NCI-H226 (cell line): ENCODE data around the gene BCL2L13.
"Not testable (repeated sequence)": the region's sequence is repeated elsewhere in the genome, so short reads cannot be mapped to it uniquely, and the experiment has no call there.

Source experiments
- DNase-seq: peaks from one replicate; pipeline ENCODE4 v3.0.0-alpha.2; 2015

BCL2L13 gene

DNA sequence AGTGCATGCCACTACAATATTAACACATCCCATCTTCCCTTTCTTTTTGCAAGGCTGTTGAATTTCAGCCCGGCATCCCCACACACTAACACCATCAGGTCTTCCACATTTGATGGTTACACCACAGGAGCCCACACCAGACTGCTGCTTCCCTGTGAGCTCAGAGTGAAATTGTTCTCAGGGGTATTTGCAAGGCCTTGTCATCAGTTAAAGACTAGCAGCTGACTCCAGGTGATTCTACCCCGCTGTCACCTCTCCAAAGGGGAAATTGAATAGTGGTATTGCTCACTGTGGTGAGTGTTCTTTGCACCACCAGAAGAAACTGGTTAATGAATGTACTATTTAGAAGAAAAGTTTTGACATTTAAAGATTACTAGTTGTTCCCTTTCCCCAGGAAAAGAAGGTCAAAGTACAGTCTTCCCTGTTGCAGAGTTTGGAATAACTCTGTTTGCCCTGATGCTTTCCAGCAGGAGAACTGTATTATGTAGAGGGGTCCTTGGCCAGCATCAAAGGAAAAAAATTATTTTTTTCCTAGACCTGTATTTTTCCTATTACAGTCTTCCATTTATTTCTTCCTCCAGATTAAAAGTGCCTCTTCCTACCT is 93.8 kb downstream of the BCL2L13 start:
- no peak for DNase-seq

DNA sequence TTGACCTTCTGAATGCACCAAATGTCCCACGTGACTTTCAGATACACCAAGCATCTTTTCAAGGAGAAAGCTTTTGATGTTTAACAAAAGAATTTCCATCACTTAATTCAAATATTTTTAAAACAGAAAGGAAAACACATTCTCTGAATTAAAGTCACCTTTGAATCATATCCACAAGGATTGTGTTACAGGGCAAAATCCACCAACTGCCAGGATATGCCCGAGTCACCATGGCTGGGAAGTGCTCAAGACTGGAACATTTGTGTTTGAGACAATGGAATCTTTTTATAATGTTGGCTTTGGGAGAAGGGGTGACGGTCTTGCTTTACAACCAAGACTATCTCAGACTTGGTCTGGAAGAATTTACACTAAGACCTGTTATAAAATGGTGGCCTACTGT is 94.9 kb downstream of the BCL2L13 start:
- no peak for DNase-seq

DNA sequence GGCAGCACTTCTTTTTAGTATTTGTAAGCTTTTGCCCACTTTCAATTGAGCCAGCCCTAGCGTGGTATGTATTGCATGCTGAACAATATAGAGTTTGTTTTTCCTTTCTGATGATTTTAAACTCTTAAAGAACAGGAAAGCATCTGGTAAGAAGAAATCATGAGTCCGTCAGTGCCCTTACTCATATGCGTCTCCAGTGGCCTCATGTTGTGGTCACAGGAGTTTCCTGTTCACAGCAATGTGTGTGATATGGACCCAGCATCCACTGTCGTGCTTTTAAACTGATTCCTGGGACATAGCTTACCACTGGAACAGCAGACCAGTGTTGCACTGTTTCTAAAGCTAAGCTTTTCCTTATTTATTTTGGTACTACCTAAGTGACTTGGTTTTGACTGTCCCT is 95.6 kb downstream of the BCL2L13 start:
- DNase-seq = no peak

DNA sequence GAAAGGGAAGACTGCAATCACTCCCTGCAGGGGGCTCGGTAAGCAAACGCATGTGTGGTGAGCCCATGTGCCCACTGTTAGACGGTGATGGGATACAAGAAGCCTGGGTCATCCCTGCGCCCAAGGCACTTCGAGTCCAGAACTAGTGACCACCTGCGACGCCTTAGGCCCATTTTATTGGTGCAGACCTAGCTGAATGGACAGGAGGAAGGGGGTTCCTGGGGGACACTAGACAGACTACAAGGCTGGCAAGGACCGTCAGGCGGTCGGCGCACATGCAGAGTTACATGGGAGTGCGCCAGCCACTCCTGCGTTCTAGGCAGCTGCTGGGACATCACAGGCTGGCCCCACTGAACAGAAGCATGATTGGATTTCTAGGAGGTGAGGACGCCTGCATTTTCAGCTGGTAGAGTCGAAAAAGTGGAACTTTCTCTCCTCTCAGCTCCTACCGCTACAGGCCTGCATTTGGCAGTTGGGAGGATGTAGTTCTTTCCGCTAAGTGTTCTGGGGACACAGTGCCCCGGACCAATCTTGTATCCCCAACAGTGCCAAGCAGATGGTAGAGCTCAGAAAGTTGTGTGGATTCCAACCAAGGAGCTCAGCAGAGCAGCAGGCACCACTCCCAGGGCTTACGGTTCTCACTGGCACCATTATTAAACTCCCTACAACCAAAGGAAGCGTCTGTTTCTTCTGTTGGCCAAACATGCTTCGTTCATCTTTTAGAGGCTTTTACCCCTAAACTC is 100.0 kb downstream of the BCL2L13 start:
- no peak for DNase-seq

DNA sequence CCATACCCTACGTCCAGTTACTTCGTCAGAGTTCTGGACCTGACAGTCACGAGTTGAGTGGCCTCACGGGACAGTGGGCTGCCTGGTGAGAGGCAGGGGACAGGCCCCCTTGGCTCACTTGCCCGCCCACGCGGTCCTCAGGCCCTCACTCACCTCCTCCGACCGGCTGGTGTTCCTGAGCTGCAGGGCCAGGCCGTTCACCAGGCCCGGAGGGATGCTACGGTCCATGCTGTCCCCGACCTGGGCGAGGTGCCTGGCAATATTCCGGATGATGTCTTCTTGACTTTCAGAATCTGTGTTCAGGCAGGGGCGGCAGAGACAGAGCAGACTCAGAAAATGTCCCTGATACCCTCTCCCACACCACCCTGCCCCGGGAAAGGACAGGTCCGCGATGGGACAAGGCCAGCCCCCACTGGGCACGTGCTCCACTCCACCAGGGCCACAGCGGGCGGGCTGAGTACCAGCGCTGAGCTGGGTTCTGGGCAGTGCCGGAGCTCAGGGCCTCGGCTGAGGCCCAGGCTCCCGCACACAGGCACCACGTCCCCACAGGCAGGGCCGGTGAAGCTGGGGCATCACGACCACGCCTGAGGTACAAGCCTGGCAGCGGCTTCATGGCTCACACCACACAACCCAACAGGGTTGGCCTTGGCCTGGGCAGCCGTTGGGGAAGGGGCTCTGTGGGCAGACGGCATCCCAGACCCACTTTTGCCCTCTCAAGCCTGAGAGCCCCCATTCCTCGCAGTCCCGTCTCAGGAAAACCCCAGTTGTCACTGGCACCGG is 100.8 kb downstream of the BCL2L13 start:
- DNase-seq = no peak

DNA sequence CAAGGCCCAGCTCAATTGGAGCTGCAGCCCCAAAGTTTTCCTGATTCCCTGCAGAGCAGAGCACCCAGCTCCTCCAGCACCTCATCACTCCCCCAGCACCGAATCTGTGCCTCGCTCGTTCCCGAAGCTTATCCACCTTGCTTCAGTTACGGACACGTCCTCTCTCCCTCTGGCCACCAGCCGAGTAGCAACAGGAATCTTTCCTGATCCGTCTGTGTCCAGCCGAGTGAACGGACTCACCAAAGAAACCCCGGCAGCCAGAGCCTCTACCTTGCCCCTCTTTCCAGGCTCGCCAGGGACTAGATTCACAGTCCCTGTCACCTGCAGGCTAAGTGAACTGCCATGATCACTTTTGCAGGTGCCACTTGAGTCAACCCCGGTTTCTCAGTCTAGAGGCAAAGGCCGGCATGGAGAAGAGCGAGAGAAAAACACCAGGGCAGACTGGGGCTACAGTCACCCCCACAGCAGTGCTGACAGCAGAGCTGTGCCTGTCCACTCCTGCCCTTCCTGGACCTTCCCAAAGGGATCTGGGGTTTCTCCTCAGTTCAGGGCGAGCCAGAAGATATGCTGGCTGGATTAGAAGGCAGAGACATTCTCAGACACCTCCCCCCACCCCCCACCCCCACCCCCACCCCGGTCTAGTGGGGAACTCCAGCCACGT is 103.4 kb downstream of the BCL2L13 start:
- DNase-seq = no peak

DNA sequence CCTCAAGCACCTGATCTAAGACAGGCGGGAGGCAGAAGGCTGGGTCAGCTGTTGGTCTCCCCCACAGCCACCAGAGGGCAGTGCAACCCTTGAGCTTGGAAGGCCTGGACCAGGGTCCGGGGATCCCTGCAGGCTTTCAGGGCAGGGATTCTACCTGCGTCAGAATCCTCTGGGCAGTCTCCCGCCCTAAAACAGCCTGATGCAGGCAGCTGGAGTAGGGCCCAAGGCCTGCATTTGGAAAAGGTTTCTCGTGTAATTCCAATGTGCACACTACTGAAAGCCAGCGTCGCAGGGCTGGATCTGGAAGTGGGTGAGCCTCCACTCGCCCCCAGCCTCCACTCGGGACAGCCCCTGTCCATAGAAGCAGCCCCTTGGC is 104.0 kb downstream of the BCL2L13 start:
- peak; percentile 26 for DNase-seq

DNA sequence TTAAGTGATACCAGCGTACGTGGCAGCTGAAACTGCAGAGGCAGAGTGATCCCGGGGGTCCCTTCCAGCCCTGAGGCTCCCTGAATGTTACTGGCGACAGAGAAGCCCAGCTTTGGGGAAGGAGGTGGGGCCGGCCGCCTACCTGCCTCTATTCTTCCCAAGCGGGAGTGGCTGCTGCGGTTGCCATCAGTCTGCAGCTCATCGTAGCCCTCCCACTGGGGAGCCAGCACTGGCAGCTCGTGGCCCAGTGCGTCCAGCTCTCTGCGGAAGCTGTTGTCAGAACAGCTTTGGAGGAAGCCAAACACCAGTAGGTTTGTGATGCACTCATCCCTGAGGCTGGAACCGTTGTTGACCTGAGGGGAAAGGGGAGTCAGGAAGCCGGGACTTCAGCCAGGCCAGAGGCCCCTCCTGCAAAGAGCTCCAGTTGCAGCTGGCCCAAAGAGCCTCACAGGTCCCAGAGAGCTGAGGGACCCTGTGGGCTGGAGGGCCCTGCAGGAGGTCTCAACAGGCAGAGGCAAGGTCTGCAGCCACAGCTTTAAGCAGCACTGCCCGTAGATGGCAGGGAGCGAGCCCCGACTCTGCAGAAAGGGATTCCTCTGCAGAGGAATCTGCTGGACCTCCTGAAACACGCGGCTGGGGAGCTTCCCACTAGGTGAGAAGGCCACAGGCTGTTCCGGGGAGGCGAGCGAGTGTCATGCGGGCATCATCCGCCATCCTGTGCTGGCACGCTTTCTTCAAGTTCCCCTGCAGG is 105.3 kb downstream of the BCL2L13 start:
- no peak for DNase-seq

DNA sequence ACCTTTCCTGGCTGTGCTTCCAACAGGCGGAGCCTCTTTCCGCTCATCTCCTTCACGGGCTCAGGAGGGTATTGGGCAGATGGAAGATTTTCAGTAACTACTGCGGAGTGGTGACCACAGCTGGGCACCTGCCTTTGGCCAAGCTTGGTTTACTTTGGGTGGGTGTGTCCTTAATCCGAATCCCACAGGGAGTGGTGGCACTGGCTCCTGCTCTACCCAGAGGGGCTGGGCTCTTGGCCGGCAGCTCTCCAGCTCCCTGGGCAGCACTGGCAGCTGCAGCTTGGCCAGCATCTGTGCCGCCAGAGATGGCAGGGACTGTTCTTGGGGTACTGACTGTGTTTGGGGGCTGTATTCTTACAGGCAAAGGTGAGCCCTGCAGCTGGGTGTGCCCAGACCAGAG is 105.9 kb downstream of the BCL2L13 start:
- no peak for DNase-seq

DNA sequence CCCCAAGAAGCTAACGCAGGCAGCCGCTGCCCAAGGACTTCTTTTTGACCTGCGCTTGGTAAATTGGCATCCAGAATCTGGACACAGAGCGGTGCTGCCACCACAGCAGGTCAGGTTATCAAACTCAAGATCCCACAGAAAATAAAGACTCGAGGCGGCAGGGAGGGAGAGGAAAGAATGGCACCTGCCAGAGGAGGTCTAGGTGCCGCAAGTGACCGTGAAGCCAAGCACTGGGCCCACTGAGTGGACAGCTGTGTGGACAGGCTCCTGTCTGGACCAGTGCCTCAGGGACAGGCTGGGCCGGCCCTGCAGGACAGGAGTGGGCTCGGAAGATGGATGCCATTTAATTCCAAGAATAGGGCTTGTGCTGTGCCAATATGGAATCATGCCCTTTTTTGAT is 108.4 kb downstream of the BCL2L13 start:
- no peak for DNase-seq

DNA sequence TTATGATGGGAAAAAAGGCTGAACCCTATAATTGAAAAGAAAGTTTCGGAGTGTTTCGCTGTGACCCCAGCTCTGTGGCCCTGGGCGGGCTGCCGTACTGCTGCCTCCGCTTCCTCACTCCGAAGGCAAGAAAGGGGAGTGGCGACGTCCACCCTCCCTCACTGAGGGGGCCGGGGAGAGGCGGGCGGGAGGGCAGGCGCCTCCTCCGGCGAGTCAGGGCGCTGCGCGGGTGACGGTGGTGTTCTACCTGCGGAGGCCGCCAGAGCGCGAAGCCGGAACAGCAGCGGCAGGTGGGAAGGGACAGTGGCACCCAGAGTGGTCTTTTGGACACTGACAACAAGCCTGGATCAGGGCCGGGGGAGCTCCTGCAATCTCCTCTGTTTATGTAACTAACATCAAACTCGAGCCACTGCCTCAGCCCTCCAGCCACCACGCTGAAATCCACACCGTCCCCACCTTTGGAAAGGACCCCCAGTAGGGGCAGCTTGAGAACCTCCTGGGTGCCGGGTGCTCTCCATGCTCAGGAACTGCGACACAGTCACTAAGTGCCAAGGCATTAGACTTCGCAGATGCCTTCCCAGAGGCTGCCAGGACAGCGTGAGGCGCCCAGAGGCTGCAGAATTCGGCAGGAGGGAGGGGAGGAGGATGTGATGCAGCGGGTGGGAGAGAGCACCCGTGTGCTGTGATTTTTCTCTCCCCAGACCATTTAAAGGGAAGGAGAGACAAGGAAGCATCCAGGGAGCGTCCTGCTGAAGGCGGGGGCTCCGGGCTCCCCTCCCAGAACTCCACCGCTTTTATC is 110.2 kb downstream of the BCL2L13 start:
- DNase-seq = no peak

DNA sequence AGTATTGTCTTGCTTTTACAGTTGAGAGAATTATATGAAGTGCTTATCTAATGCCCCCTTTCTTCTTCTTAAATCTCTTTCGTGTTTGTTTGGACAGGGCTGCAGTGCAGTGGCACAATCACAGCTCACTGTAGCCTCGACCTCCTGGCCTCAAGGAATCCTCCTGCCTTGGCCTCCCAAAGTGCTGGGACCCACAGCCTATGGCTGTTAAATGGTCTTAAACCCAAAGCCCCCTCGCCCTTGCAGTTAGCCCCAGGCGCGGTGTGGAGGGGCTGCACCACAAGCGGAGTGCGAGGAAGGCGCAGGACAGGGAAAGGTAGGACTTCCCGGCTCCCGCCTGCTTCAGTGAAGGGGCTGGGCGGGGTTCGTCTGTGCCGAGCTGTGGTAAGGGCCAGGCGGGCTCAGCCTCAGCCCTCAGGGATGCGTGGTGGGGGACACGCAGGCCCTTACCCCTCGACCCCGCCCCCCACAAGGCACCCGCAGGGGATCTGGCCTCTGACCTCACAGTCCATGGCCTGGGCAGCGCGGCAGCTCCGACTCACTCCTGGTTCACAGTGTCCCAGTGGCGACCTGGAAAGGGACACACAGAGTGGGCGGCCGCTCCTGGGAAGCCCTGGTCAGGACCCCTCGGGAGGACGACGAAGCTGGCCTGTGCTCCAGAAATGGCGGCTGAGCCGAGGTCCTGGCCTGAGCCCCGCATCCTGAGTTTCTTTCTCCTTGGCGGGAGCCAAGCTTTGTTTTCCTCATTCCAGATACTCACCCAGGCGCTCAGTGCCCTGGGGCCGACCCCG is 111.2 kb downstream of the BCL2L13 start:
- DNase-seq = no peak

DNA sequence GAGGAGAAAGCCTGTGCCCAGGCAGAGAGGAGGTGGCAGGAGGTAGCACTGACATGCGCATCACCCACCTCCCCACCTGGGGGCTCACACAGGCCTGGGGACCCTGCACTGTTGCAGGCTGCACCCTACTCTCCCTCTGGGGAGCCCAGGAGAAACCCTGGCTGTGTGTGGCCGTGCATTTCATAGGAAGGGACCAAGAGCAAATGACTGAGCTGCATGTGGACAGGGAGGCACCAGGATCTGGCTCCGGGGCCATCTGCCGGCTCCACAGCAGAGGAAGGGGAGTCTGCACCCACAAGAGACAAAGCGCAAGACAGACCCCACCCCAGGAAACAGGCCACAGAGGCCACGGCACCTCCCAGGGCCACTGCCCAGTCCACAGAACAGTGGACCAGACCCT is 113.0 kb downstream of the BCL2L13 start:
- DNase-seq = no peak

DNA sequence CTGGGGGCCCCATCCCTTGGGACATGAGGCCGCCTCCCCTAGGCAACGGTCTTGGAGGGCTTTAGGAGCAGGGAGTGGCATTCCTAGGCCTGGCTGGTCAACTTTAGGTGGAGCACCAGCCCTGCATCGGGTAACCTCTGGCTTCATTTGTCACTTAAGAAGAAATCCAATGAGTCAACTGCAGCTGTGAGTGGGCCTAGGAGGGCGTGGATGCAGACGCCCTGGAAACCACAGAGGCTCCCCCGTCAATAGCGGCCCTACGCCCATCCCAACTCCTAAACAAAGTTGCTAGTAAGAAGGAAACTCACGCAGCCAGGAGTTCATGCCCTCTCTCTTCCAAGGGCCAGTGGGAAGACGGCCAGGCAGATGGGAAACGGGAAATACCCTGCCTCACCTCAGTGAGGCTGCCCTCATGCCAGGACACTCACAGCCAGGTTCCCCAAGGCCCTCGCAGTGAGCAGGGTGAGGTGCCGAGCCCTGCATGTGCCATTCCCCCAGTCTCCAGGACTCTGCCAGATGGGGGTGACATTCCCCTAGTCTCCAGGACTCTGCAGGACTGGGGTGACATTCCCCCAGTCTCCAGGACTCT is 114.9 kb downstream of the BCL2L13 start:
- no peak for DNase-seq

DNA sequence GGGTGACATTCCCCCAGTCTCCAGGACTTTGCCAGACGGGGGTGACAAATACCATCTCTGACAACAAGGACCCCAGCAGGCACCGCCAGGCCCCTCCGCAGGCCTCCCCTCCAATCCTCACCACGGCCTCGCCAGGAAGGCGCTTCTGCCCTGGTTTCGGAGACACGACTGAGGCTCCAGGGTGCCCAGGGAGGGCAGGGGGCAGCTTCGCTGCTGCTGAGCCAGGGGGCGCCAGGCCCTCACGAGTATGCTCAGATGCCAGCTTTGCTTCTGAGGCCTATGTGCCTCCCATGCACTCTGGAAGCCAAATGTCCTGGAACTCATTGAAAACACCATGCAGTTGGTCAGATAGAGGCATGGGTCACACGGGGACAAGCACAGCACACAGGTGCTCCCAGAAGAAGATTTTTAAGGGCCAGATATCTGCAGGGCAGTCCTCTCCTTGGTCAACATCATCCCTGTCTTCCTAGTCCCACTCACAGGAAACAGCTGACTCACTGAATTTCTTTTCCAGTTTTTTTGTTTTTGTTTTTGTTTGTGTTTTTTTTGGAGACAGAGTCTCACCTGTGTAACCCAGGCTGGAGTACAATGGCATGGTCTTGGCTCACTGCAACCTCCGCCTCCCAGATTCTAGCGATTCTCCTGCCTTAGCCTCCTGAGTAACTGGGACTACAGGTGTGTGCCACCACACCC is 115.8 kb downstream of the BCL2L13 start:
- no peak for DNase-seq

DNA sequence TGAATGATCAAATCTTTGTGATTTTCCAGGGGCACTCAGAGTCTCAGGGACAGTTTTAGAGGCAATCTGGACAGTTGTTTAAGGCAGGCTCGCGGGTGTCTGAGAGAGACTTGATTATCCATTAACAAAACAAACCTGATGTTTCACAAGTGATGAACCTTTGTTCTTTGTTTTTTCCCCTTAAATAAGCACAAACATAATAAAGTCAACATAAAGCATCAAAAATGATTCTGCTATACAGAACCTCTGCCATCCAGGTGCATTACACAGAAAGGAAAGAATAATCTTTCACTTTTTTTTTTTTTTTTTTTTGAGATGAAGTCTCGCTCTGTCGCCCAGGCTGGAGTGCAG is 122.6 kb downstream of the BCL2L13 start:
- no peak for DNase-seq

DNA sequence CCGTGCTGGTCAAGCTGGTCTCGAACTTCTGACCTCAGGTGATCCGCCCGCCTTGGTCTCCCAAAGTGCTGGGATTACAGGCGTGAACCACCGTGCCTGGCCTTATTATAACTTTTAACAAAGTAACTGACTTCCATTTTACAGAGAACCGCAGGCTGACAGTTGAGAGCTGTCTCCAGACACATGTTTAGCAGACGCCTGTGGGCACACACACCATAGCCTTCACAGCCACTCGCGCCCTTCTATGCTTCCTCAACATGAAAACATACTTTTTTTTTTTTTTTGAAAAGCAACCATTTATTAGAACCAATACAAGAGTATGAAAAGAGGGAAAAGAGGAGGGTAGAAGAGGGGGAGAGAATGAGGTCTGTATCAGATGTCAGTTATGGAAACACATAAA is 124.9 kb downstream of the BCL2L13 start:
- DNase-seq = not testable (repeated sequence)

DNA sequence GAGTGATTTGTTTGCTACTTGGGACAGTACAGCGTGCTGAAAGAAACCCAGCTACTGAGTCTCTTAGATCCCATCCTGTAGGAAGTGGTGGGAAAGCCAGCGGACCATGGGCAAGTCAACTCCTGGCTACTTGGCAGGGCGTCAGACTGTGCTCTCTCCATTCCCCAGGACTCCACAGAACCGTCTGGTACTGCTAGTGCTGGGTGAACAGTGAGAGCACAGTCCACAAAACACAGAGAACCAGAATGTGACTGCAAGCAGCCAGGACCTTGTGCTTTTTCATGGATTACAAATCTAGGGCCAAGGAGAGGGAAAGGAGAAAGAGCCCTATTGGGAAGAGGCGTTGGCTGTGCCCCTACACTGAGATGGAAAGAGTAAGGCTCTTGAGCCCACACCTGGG is 125.5 kb downstream of the BCL2L13 start:
- no peak for DNase-seq

DNA sequence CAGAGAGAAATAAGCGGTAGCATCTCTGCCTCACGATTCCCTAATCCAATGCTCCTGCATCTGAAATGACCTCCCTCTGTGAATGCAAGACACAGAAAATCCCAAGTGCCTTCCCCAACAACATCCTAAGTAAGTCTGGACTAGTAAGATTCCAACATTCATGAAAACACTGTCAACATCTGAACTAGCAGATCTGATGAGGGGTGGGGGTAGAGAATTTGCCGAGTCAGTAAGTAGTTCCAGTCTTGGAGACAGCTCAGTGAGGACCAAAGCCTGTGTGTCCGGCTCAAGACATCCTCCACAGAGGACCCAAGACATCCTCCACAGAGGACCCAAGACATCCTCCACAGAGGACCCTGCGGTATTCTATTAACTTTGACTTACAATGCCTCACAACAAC is 126.3 kb downstream of the BCL2L13 start:
- DNase-seq = not testable (repeated sequence)
